GM12878 (cell line): Measurements from ENCODE around the gene ACBD5. TPM values are rescaled to one million over a fixed set of nuclear protein-coding genes. Genes with fewer than 3 reads are reported as not detected.

Experiments
- ATAC-seq: fragments of 200-7000 bp; cut with Tn5 transposase; 3 replicates; pipeline ENCODE4 v1.9.1; 2020; ENCODE audit warnings: mild to moderate bottlenecking, moderate library complexity
- BruUV-seq: library from RNA; stranded (reverse); fragments of 400-500 nt; replicated peaks from 2 replicates; lab custom pipeline; 2021; lab: Mats Ljungman, UMichigan
- CTCF ChIA-PET: fragments of 300-600 bp; sonication (Branson Sonifier 250); formaldehyde crosslinking; extraction: SDS; loops from one replicate; lab custom pipeline; 2021; ENCODE audit warnings: inconsistent platforms; lab: Yijun Ruan, JAX
- POLR2A ChIA-PET: fragments of 350-600 bp; formaldehyde crosslinking; extraction: SDS; loops from one replicate; lab custom pipeline; 2021; ENCODE audit warnings: inconsistent platforms; lab: Charles Lee
- RAD21 ChIA-PET: fragments of 300-600 bp; sonication (Branson Sonifier 250); formaldehyde crosslinking; loops from one replicate; lab custom pipeline; 2023; ENCODE audit warnings: antibody characterized with exemption; ENCODE audit not compliant: unreplicated experiment; lab: Charles Lee
- SMC1A ChIA-PET: fragments of 300-600 bp; sonication (Branson Sonifier 250); formaldehyde crosslinking; loops from one replicate; lab custom pipeline; 2023; ENCODE audit not compliant: unreplicated experiment, uncharacterized antibody; lab: Charles Lee
- DNase-seq: peaks from one replicate; pipeline ENCODE4 v3.0.0-alpha.2; 2011; ENCODE audit warnings: low read depth, low spot score
- FAIRE-seq: peaks from 3 replicates; lab custom pipeline; 2011; peaks lifted over from hg19 to GRCh38; lab: Jason Lieb, UNC
- H2AFZ ChIP-seq: 2 replicates; pipeline ENCODE4 v1.6.0; 2011; ENCODE audit warnings: low read depth, low read length, control low read depth; ENCODE audit not compliant: control insufficient read depth
- H3K27ac ChIP-seq: 2 replicates; pipeline ENCODE4 v1.5.1; 2011; ENCODE audit warnings: control low read depth; ENCODE audit not compliant: control insufficient read depth, insufficient read depth
- H3K27me3 ChIP-seq, 2 experiments: replicated peaks in 1 of 2; 2 replicates each; pipeline versions ENCODE4 v1.6.0 to v1.6.1; 2011; ENCODE audit warnings: low read length in 1 of 2; ENCODE audit not compliant: control insufficient read depth in 2 of 2, insufficient read depth in 2 of 2
- H3K36me3 ChIP-seq, 2 experiments: 2 replicates each; pipeline ENCODE4 v1.5.1; 2011; ENCODE audit warnings: low read length in 1 of 2; ENCODE audit not compliant: control insufficient read depth in 2 of 2, insufficient read depth in 2 of 2
- H3K4me1 ChIP-seq: 2 replicates; pipeline ENCODE4 v1.6.1; 2011; ENCODE audit warnings: mild to moderate bottlenecking, low read length, moderate library complexity, mixed read lengths; ENCODE audit not compliant: control insufficient read depth, insufficient read depth
- H3K4me2 ChIP-seq: 2 replicates; pipeline ENCODE4 v1.6.0; 2011; ENCODE audit warnings: control low read depth; ENCODE audit not compliant: control insufficient read depth, insufficient read depth
- H3K4me3 ChIP-seq: fragments of 200-600 bp; sonication (generic); 2 replicates; pipeline ENCODE4 v1.5.1; 2016
- H3K79me2 ChIP-seq: 2 replicates; pipeline ENCODE4 v1.6.0; 2011; ENCODE audit warnings: low read length; ENCODE audit not compliant: control insufficient read depth, insufficient read depth
- H3K9ac ChIP-seq: 2 replicates; pipeline ENCODE4 v1.8.0; 2011; ENCODE audit warnings: low read length, control low read depth, mixed read lengths; ENCODE audit not compliant: control insufficient read depth, insufficient read depth
- H3K9me3 ChIP-seq: replicated peaks from 3 replicates; pipeline ENCODE4 v1.5.1; 2011; ENCODE audit warnings: mild to moderate bottlenecking, low read length; ENCODE audit not compliant: control insufficient read depth, insufficient read depth
- H4K20me1 ChIP-seq: 2 replicates; pipeline ENCODE4 v1.6.0; 2011; ENCODE audit not compliant: control insufficient read depth, insufficient read depth
- ASH2L ChIP-seq: fragments of 300-600, 200-600 bp; sonication (generic); IDR thresholded peaks from 2 replicates; pipeline ENCODE4 v1.6.1; 2017; ENCODE audit warnings: low read depth, mild to moderate bottlenecking, borderline replicate concordance
- ATF2 ChIP-seq: IDR thresholded peaks from 2 replicates; pipeline ENCODE4 v1.6.1; 2012; ENCODE audit warnings: low read length, inconsistent platforms
- BMI1 ChIP-seq: fragments of 450-650 bp; IDR thresholded peaks from 2 replicates; pipeline ENCODE4 v1.6.1; 2016; ENCODE audit warnings: mild to moderate bottlenecking, moderate library complexity, borderline replicate concordance
- CREM ChIP-seq: IDR thresholded peaks from 2 replicates; pipeline ENCODE4 v1.6.1; 2014; ENCODE audit warnings: antibody characterized with exemption, low read depth
- EP300 ChIP-seq, 2 experiments: fragments of 150-350 bp in 1 of 2; IDR thresholded peaks; 2 replicates each; pipeline ENCODE4 v1.6.1; 2011 to 2012; ENCODE audit warnings: low read depth in 2 of 2, low read length in 2 of 2, borderline replicate concordance in 1 of 2, improper control_type of control experiment in 1 of 2, inconsistent platforms in 1 of 2; ENCODE audit not compliant: control insufficient read depth in 1 of 2
- FOXM1 ChIP-seq: IDR thresholded peaks from 2 replicates; pipeline ENCODE4 v1.6.1; 2012; ENCODE audit warnings: low read depth, mild to moderate bottlenecking, inconsistent platforms, low read length, moderate library complexity
- IRF3 ChIP-seq: fragments of 450-650 bp; IDR thresholded peaks from 2 replicates; pipeline ENCODE4 v1.6.1; 2014; ENCODE audit warnings: mild to moderate bottlenecking
- JUND ChIP-seq: IDR thresholded peaks from 2 replicates; pipeline ENCODE4 v1.6.1; 2012; ENCODE audit warnings: low read depth, mild to moderate bottlenecking, low read length, improper control_type of control experiment, moderate library complexity
- MEF2B ChIP-seq: fragments of 450-650 bp; IDR thresholded peaks from 2 replicates; pipeline ENCODE4 v1.6.1; 2018; ENCODE audit warnings: mild to moderate bottlenecking, moderate library complexity; ENCODE audit not compliant: partially characterized antibody, poor library complexity, severe bottlenecking
- NFIC ChIP-seq: IDR thresholded peaks from 2 replicates; pipeline ENCODE4 v1.6.1; 2012; ENCODE audit warnings: low read depth, mild to moderate bottlenecking, inconsistent platforms, low read length, moderate library complexity
- PAX5 ChIP-seq: IDR thresholded peaks from 2 replicates; pipeline ENCODE4 v1.6.1; 2011; ENCODE audit warnings: low read depth, low read length, borderline replicate concordance
- PBX3 ChIP-seq: IDR thresholded peaks from 2 replicates; pipeline ENCODE4 v1.6.1; 2011; ENCODE audit warnings: mild to moderate bottlenecking, low read depth, low read length, moderate library complexity; ENCODE audit not compliant: insufficient replicate concordance
- PKNOX1 ChIP-seq: fragments of 450-650 bp; IDR thresholded peaks from 2 replicates; pipeline ENCODE4 v1.6.1; 2016; ENCODE audit warnings: mild to moderate bottlenecking
- POLR2A ChIP-seq: IDR thresholded peaks from 2 replicates; pipeline ENCODE4 v1.6.1; 2011; ENCODE audit warnings: low read depth, mild to moderate bottlenecking, low read length
- SMAD1 ChIP-seq: fragments of 450-650 bp; IDR thresholded peaks from 2 replicates; pipeline ENCODE4 v1.6.1; 2018; ENCODE audit warnings: mild to moderate bottlenecking, low read depth; ENCODE audit not compliant: partially characterized antibody
- TCF3 ChIP-seq: IDR thresholded peaks from 2 replicates; pipeline ENCODE4 v1.6.1; 2012; ENCODE audit warnings: low read depth, mild to moderate bottlenecking, low read length, borderline replicate concordance; ENCODE audit not compliant: insufficient read depth
- YBX1 ChIP-seq: fragments of 450-650 bp; IDR thresholded peaks from 2 replicates; pipeline ENCODE4 v1.6.1; 2016; ENCODE audit warnings: antibody characterized with exemption
- YY1 ChIP-seq: IDR thresholded peaks from 2 replicates; pipeline ENCODE4 v1.6.1; 2011; ENCODE audit warnings: low read depth, mild to moderate bottlenecking, low read length
- ZNF217 ChIP-seq: fragments of 450-650 bp; IDR thresholded peaks from 2 replicates; pipeline ENCODE4 v1.6.1; 2017; ENCODE audit warnings: antibody characterized with exemption, mild to moderate bottlenecking
- WGBS: methylation state at CpG from one replicate; pipeline ENCODE4 v1.1.6; 2016; ENCODE audit warnings: low lambda C conversion rate; ENCODE audit not compliant: insufficient replicate concordance, insufficient coverage; ENCODE audit errors: missing lambda C conversion rate; 5-methylcytosine and 5-hydroxymethylcytosine counted together
- in situ Hi-C: fragments of 300-500 bp; cut with MboI; formaldehyde crosslinking; loops from 9 replicates; pipeline ENCODE4 v1.14.3; 2018; ENCODE audit warnings: mixed read lengths
- intact Hi-C: fragments of 100-400 bp; cut with micrococcal nuclease; formaldehyde crosslinking; loops from one replicate; pipeline ENCODE4 v1.14.2; 2022; ENCODE audit not compliant: unreplicated experiment
- polyA plus RNA-seq, 11 experiments: library from polyadenylated mRNA; depleted of rRNA in 4 of 11; unstranded in 6 of 11; stranded (reverse) in 5 of 11; fragments of >200 nt; fragmentation: Nextera tagmentation in 4 of 11; fragmentation: Illumina TruSeq in 1 of 11; extraction: Ambion mirVana in 4 of 11; extraction: Trizol in 1 of 11; gene quantifications; 1 replicate in 1 of 11; 2 replicates in 10 of 11; pipeline versions ENCODE4 v1.2.1 to v1.2.3, GENCODE V29; 2011 to 2016; ENCODE audit warnings: inconsistent platforms in 2 of 11, missing spikeins in 2 of 11, low read depth in 1 of 11
- total RNA-seq, 4 experiments: library from RNA; depleted of rRNA in 3 of 4; stranded (reverse); fragments of >200 nt in 3 of 4; fragmentation: Illumina TruSeq in 1 of 4; extraction: Trizol in 1 of 4; gene quantifications; 2 replicates each; pipeline versions ENCODE4 v1.2.1 to v1.2.3, GENCODE V29; 2013 to 2021

ACBD5 gene
- total and polyA plus RNA-seq, 10 of the 15 experiments (the other 5 are each of a cell fraction or from before 2014, with no cell fraction given): 2.4 to 22.3 (median 12.4) TPM

DNA sequence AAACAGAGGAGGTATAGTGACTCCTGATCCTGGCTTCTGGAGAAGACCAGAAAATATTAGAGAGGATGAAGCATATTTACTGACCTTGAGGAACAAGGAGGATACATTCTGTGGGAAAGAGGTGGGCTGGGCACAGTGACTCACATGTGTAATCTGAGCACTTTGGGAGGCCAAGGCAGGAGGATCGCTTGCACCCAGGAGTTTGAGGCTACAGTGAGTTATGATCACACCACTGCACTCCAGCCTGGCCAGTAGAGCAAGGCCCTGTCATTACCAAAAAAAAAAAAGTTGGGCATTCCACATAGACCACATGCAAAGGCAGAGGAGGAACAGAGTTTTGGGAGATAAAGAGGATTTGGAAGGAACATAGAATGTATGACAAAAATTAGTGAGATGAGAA, 4.4 kb upstream of the ACBD5 start:
- FAIRE-seq (no peak), ATAC-seq (no peak), DNase-seq (no peak)
- BruUV-seq: no TSS peak
- Histone ChIP-seq H3K36me3 (no peaks in the 10 kb centered on the region), H3K4me1 (peaks cover 4% of the 10 kb centered on the region; the same call in 1 of the 2 replicates), H3K79me2 (peaks cover 11% of the 10 kb centered on the region), H3K27ac (no peak overlapping the region), H3K4me2 (no peak overlapping the region), H3K27me3 (no peaks in the 10 kb centered on the region), H3K9me3 (no peaks in the 10 kb centered on the region), H3K9ac (no peak overlapping the region), H3K4me3 (no peak overlapping the region), H2AFZ (no peak overlapping the region), H4K20me1 (no peaks in the 10 kb centered on the region)
- CTCF ChIA-PET: no interaction called here
- TF ChIP-seq POLR2A (no peak), NFIC (no peak), JUND (no peak), BMI1 (no peak), ZNF217 (no peak), MEF2B (no peak), PBX3 (no peak), EP300 (IDR thresholded peaks at IDR 0.05; ENCODE audit: borderline replicate concordance in 1 of 2, control insufficient read depth in 1 of 2, low read depth in 2 of 2, low read length in 2 of 2) (no peak), ATF2 (no peak), YBX1 (no peak), FOXM1 (no peak), YY1 (no peak), CREM (no peak), IRF3 (no peak), TCF3 (no peak), PAX5 (no peak), SMAD1 (no peak), PKNOX1 (no peak), ASH2L (no peak)
- in situ Hi-C loops: loop anchor here (5.0 to 10.0 kb wide), 3 partner anchors 107 to 1290 kb away; partner anchors contain the start of genes RAB18 and WAC
- POLR2A ChIA-PET: no interaction called here
- SMC1A ChIA-PET: no interaction called here
- RAD21 ChIA-PET: no interaction called here
- 61% methylated on average over 1 of the region's 1 CpG for WGBS
- intact Hi-C loops: loop anchor here (5.0 kb wide), 4 partner anchors 102 to 1287 kb away; partner anchors contain the start of genes RAB18 and WAC
